MM.1S (cell line): ENCODE measurements around the gene CAMK1G.

Source experiments
- DNase-seq: peaks from one replicate; pipeline ENCODE4 v3.0.0-alpha.2; 2015
- H2AFZ ChIP-seq: fragments of 300-600 bp; sonication (generic); 2 replicates; pipeline ENCODE4 v1.6.0; 2016; ENCODE audit warnings: antibody characterized with exemption, low read length
- H3F3A ChIP-seq: fragments of 300-600 bp; sonication (generic); 2 replicates; pipeline ENCODE4 v1.6.1; 2016; ENCODE audit warnings: mild to moderate bottlenecking, antibody characterized with exemption, low read length, moderate library complexity, mixed read lengths; ENCODE audit not compliant: insufficient read depth
- H3K27ac ChIP-seq: fragments of 300-600 bp; sonication (generic); 2 replicates; pipeline ENCODE4 v1.5.1; 2016; ENCODE audit warnings: mild to moderate bottlenecking, low read length
- H3K27me3 ChIP-seq: fragments of 300-600 bp; sonication (generic); replicated peaks from 2 replicates; pipeline ENCODE4 v1.6.0; 2016; ENCODE audit warnings: low read length; ENCODE audit not compliant: insufficient read depth
- H3K36me3 ChIP-seq: fragments of 300-600 bp; sonication (generic); replicated peaks from 2 replicates; pipeline ENCODE4 v1.6.1; 2016; ENCODE audit warnings: mild to moderate bottlenecking, low read length, mixed read lengths; ENCODE audit not compliant: insufficient read depth
- H3K4me1 ChIP-seq: fragments of 300-600 bp; sonication (generic); 2 replicates; pipeline ENCODE4 v1.6.1; 2016; ENCODE audit warnings: low read length, mixed read lengths
- H3K4me2 ChIP-seq: fragments of 300-600 bp; sonication (generic); 2 replicates; pipeline ENCODE4 v1.6.0; 2016; ENCODE audit warnings: low read depth, low read length
- H3K4me3 ChIP-seq: fragments of 300-600 bp; sonication (generic); 2 replicates; pipeline ENCODE4 v1.5.1; 2016; ENCODE audit warnings: low read length, mixed read lengths
- H3K79me2 ChIP-seq: fragments of 300-600 bp; sonication (generic); 2 replicates; pipeline ENCODE4 v1.6.1; 2016; ENCODE audit warnings: mixed run types, low read length, mixed read lengths
- H3K9ac ChIP-seq: fragments of 300-600 bp; sonication (generic); 2 replicates; pipeline ENCODE4 v1.6.1; 2016; ENCODE audit warnings: low read length, mixed read lengths
- H3K9me2 ChIP-seq: fragments of 300-600 bp; sonication (generic); replicated peaks from 2 replicates; pipeline ENCODE4 v1.6.1; 2016; ENCODE audit warnings: mild to moderate bottlenecking, low read length, mixed read lengths; ENCODE audit not compliant: insufficient read depth
- H3K9me3 ChIP-seq: fragments of 300-600 bp; sonication (generic); replicated peaks from 2 replicates; pipeline ENCODE4 v1.6.1; 2016; ENCODE audit warnings: mild to moderate bottlenecking, low read length, mixed read lengths; ENCODE audit not compliant: insufficient read depth
- H4K20me1 ChIP-seq: fragments of 300-600 bp; sonication (generic); 2 replicates; pipeline ENCODE4 v1.6.1; 2016; ENCODE audit warnings: mild to moderate bottlenecking, low read length, moderate library complexity, mixed read lengths; ENCODE audit not compliant: insufficient read depth
- EZH2 ChIP-seq: fragments of 300-600 bp; sonication (generic); optimal IDR thresholded peaks from 2 replicates; pipeline ENCODE3; 2017; ENCODE audit warnings: low read depth, mild to moderate bottlenecking, antibody characterized with exemption, low read length, mixed read lengths
- EZH2phosphoT487 ChIP-seq: fragments of 300-600 bp; sonication (generic); IDR thresholded peaks from 2 replicates; pipeline ENCODE4 v1.6.1; 2018; ENCODE audit warnings: antibody characterized with exemption, low read length
- TF ChIP-seq, protein P1 (sequence below): fragments of 300-600 bp; sonication (generic); IDR thresholded peaks from 2 replicates; pipeline ENCODE4 v1.5.1; 2016; ENCODE audit warnings: antibody characterized with exemption, low read length, mixed read lengths

The CAMK1G gene

DNA sequence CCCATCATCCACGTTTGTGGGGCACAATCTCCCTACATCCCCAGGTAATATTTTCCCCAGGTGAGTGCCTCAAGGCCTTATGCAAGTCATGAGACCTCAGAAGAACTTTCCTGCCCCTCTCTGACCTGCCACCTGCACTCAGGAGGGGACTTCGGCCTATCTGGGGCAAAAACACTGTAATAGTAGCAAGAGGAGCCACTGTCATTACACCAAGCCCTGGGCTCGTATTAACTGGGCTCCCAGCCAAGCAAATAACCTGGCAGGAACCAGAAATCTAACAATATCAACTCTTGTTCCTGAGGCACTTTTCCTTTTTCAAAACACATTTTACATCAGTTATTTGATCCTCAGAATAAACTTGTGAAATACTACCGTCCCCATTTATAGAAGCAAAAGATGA is 37.8 kb downstream of the CAMK1G start:
- no peaks in the 10 kb centered on the region for H3F3A ChIP-seq
- no peaks in the 10 kb centered on the region for H3K9me3 ChIP-seq
- H2AFZ ChIP-seq, result no peak overlapping the region
- no peaks in the 10 kb centered on the region for H3K27me3 ChIP-seq
- no peak overlapping the region for H3K4me2 ChIP-seq
- H3K9ac ChIP-seq, result no peak overlapping the region
- H3K9me2 ChIP-seq, result no peaks in the 10 kb centered on the region
- no peaks in the 10 kb centered on the region for H3K36me3 ChIP-seq
- peaks cover 8% of the 10 kb centered on the region for H3K4me1 ChIP-seq
- DNase-seq, result no peak
- H3K79me2 ChIP-seq, result no peaks in the 10 kb centered on the region
- no peaks in the 10 kb centered on the region for H4K20me1 ChIP-seq
- H3K27ac ChIP-seq, result no peak overlapping the region
- H3K4me3 ChIP-seq, result no peak overlapping the region
- TF ChIP-seq EZH2phosphoT487 (no peak), EZH2 (no peak)
- TF ChIP-seq, protein P1, sequence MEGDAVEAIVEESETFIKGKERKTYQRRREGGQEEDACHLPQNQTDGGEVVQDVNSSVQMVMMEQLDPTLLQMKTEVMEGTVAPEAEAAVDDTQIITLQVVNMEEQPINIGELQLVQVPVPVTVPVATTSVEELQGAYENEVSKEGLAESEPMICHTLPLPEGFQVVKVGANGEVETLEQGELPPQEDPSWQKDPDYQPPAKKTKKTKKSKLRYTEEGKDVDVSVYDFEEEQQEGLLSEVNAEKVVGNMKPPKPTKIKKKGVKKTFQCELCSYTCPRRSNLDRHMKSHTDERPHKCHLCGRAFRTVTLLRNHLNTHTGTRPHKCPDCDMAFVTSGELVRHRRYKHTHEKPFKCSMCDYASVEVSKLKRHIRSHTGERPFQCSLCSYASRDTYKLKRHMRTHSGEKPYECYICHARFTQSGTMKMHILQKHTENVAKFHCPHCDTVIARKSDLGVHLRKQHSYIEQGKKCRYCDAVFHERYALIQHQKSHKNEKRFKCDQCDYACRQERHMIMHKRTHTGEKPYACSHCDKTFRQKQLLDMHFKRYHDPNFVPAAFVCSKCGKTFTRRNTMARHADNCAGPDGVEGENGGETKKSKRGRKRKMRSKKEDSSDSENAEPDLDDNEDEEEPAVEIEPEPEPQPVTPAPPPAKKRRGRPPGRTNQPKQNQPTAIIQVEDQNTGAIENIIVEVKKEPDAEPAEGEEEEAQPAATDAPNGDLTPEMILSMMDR, result no peak

DNA sequence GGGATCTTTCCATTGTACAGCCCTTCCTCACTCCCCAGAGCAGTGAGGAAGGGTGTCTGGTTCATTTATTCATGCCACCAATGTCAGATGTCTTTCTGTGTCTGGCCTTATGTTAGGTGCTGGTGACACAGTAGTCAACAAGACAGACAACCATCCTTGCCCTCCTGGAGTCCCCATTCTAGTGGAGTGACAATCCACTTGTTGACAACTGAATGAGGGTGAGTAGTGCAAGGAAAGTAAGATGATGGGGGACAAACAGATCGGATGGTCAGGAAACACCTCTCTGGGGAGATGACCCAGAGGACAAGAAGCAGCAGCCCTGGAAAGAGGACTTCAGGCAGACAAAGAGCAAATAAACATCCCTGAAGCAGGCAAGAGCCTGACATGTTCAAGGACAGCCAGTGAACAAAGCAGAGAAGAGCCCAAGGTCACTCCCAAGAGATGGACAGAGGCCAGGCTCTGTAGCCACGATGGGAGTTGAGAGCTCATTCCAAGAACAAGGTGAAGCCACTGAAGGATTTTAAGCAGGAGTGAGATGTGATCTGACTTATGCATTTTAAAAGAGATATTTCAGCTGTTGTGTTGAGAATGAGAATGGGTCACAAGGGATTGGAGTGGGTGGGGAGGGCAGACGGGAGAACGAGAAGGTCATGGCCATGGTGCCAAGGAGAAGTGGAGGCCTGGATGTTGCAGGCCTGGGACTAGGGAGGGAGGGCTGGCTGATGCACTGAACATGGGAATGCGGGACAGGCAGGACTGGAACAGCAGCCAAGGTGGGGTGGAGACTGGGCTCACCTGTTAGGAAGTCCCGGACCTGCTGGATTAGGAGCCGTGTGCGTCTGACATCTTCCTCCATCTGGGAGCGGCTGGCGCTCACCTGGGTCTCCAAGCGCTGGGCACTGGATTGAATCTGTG is 38.5 kb downstream of the CAMK1G start:
- Histone ChIP-seq H2AFZ (no peak overlapping the region), H3K9me2 (no peaks in the 10 kb centered on the region), H3K79me2 (no peaks in the 10 kb centered on the region), H3F3A (no peaks in the 10 kb centered on the region), H3K9ac (no peak overlapping the region), H3K27ac (no peak overlapping the region), H3K4me3 (no peak overlapping the region), H3K4me1 (peaks cover 8% of the 10 kb centered on the region), H3K9me3 (no peaks in the 10 kb centered on the region), H3K27me3 (no peaks in the 10 kb centered on the region), H4K20me1 (no peaks in the 10 kb centered on the region), H3K36me3 (no peaks in the 10 kb centered on the region), H3K4me2 (no peak overlapping the region)
- TF ChIP-seq EZH2phosphoT487 (no peak), EZH2 (no peak)
- TF ChIP-seq, protein P1, result no peak
- no peak for DNase-seq

DNA sequence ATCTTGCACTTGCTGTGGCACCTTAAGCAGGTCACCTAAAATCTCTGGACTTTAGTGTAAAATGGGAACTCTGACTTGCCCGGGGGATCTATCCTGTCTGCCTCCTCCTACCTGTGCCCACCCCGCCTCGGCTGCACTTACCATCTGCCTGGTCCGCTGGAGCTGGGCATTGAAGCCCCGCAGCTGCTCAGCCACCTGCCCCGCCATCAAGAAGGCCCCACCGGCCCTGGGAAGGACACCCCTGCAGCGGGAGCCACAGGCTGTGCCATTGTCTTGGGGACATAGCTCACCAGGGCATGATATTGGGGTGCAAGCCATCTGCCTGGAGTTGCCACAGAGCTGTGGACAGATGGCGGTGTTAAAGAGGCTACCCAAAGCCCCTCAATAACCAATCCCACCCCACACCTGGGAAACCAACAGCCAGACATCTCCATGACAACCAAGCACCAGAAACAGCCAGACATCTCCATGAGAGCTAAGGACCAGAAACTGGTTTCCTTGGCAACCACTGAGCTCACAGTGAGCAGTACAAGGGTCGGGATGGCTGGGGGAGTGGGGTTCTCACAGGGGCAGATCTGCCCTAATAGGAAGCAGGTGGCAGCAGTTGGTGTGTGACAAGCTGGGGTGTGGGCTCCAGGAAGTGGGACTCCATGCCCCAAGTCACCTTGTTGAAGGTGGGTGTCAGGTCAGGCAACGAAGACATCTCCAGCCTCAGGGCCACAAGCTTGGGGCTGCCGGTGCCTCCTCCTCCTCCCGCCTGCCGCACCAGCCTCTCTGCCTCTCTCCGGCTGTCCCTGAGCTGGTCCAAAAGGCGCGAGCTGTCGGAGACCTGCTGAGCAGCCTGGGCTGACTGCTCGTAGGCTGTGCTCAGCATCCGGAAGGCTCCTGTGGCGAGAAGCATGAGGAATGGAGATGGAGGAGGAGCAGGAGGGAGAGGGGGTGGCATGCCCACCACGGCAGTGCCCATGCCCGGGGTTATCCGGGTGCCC is 39.6 kb downstream of the CAMK1G start:
- Histone ChIP-seq H3K4me2 (no peak overlapping the region), H3K4me3 (no peak overlapping the region), H3K9ac (no peak overlapping the region), H2AFZ (no peak overlapping the region), H3K27me3 (no peaks in the 10 kb centered on the region), H3K4me1 (peaks cover 8% of the 10 kb centered on the region), H3K9me3 (no peaks in the 10 kb centered on the region), H4K20me1 (no peaks in the 10 kb centered on the region), H3K79me2 (no peaks in the 10 kb centered on the region), H3F3A (no peaks in the 10 kb centered on the region), H3K9me2 (no peaks in the 10 kb centered on the region), H3K27ac (no peak overlapping the region), H3K36me3 (no peaks in the 10 kb centered on the region)
- no peak for DNase-seq
- TF ChIP-seq, protein P1, result no peak
- TF ChIP-seq EZH2, result no peak
- no peak for TF ChIP-seq EZH2phosphoT487
